SK-N-SH (cell line): ENCODE data around the gene MAMLD1. TPM values are rescaled to one million over a fixed set of nuclear protein-coding genes. Genes with fewer than 3 reads are reported as not detected.

Experiments
- CTCF ChIA-PET: fragments of 300-600, 350-600 bp; formaldehyde crosslinking; extraction: SDS; loops from one replicate; lab custom pipeline; 2021; lab: Yijun Ruan, JAX
- POLR2A ChIA-PET: fragments of 350-600 bp; sonication (Branson Sonifier 250); formaldehyde crosslinking; extraction: SDS; loops from one replicate; lab custom pipeline; 2020; ENCODE audit warnings: antibody characterized with exemption, inconsistent platforms; lab: Yijun Ruan, JAX
- DNase-seq: peaks from one replicate; pipeline ENCODE4 v3.0.0; 2012
- H2AFZ ChIP-seq: fragments of 200-600 bp; sonication (generic); 2 replicates; pipeline ENCODE4 v1.8.1; 2016; ENCODE audit warnings: antibody characterized with exemption, mild to moderate bottlenecking, low read depth
- H3F3A ChIP-seq: fragments of 200-600 bp; sonication (generic); replicated peaks from 2 replicates; pipeline ENCODE3; 2016; ENCODE audit warnings: antibody characterized with exemption, mild to moderate bottlenecking; ENCODE audit not compliant: insufficient read depth
- H3K27ac ChIP-seq, 2 experiments: fragments of 200-500 bp in 1 of 2; fragments of 200-600 bp in 1 of 2; sonication (Bioruptor generic) in 1 of 2; sonication (generic), shearing (Covaris generic) in 1 of 2; 2 replicates each; pipeline versions ENCODE4 v1.5.1 to v1.6.1; 2014 to 2016; ENCODE audit warnings: low read depth in 2 of 2, inconsistent platforms in 1 of 2, low read length in 1 of 2, mild to moderate bottlenecking in 1 of 2, mixed read lengths in 1 of 2
- H3K27me3 ChIP-seq: fragments of 200-600 bp; sonication (generic), shearing (Covaris generic); 2 replicates; pipeline ENCODE4 v1.6.1; 2016; ENCODE audit warnings: mixed run types; ENCODE audit not compliant: insufficient read depth
- H3K36me3 ChIP-seq, 2 experiments: fragments of 200-500 bp in 1 of 2; fragments of 200-600 bp in 1 of 2; sonication (Bioruptor generic) in 1 of 2; sonication (generic) in 1 of 2; replicated peaks in 1 of 2; 2 replicates each; pipeline versions ENCODE3 to v1.5.1; 2014 to 2016; ENCODE audit warnings: low read length in 1 of 2, mild to moderate bottlenecking in 1 of 2; ENCODE audit not compliant: insufficient read depth in 2 of 2, control insufficient read depth in 1 of 2
- H3K4me1 ChIP-seq, 2 experiments: fragments of 200-500 bp in 1 of 2; fragments of 200-600 bp in 1 of 2; sonication (Bioruptor generic) in 1 of 2; sonication (generic), shearing (Covaris generic) in 1 of 2; 2 replicates each; pipeline versions ENCODE4 v1.5.1 to v1.6.1; 2014 to 2016; ENCODE audit warnings: low read depth in 1 of 2, low read length in 1 of 2, mixed run types in 1 of 2; ENCODE audit not compliant: insufficient read depth in 2 of 2, control insufficient read depth in 1 of 2
- H3K4me2 ChIP-seq: fragments of 200-600 bp; sonication (generic), shearing (Covaris generic); 2 replicates; pipeline ENCODE4 v1.6.1; 2017; ENCODE audit warnings: mixed run types
- H3K4me3 ChIP-seq, 2 experiments: fragments of 200-500 bp in 1 of 2; fragments of 200-600 bp in 1 of 2; sonication (Bioruptor generic) in 1 of 2; sonication (generic), shearing (Covaris generic) in 1 of 2; 2 replicates each; pipeline versions ENCODE4 v1.5.1 to v1.8.1; 2014 to 2016; ENCODE audit warnings: low read depth in 2 of 2, inconsistent platforms in 1 of 2, low read length in 1 of 2, mild to moderate bottlenecking in 1 of 2, mixed read lengths in 1 of 2, moderate library complexity in 1 of 2
- H3K79me2 ChIP-seq: fragments of 200-600 bp; sonication (generic); 2 replicates; pipeline ENCODE4 v1.8.1; 2017; ENCODE audit warnings: mild to moderate bottlenecking; ENCODE audit not compliant: insufficient read depth
- H3K9ac ChIP-seq: fragments of 200-600 bp; sonication (generic); 2 replicates; pipeline ENCODE4 v1.6.1; 2017; ENCODE audit warnings: mixed run types
- H3K9me2 ChIP-seq: fragments of 200-600 bp; sonication (generic); 2 replicates; pipeline ENCODE4 v1.6.1; 2017; ENCODE audit warnings: mixed run types
- H3K9me3 ChIP-seq: fragments of 200-600 bp; sonication (generic); 2 replicates; pipeline ENCODE4 v1.6.1; 2017; ENCODE audit warnings: mixed run types, mild to moderate bottlenecking, moderate library complexity
- H4K20me1 ChIP-seq: fragments of 200-600 bp; sonication (generic); 2 replicates; pipeline ENCODE4 v1.6.1; 2017; ENCODE audit warnings: mild to moderate bottlenecking, mixed run types; ENCODE audit not compliant: insufficient read depth
- CHD2 ChIP-seq: fragments of 150-350 bp; IDR thresholded peaks from 2 replicates; pipeline ENCODE4 v1.6.1; 2018; ENCODE audit warnings: low read length; ENCODE audit not compliant: partially characterized antibody
- FOSL2 ChIP-seq: IDR thresholded peaks from 2 replicates; pipeline ENCODE4 v1.4.0; 2012; ENCODE audit warnings: low read depth, mild to moderate bottlenecking, moderate library complexity, borderline replicate concordance
- FOXM1 ChIP-seq: IDR thresholded peaks from 2 replicates; pipeline ENCODE4 v1.4.0; 2012; ENCODE audit warnings: low read depth, mild to moderate bottlenecking
- JUND ChIP-seq: IDR thresholded peaks from 2 replicates; pipeline ENCODE4 v1.4.0; 2012
- MEF2A ChIP-seq: IDR thresholded peaks from 2 replicates; pipeline ENCODE4 v1.4.0; 2012; ENCODE audit warnings: low read depth, borderline replicate concordance
- MXI1 ChIP-seq: IDR thresholded peaks from 2 replicates; pipeline ENCODE4 v1.6.1; 2012; ENCODE audit warnings: mild to moderate bottlenecking, low read depth, low read length, improper control_type of control experiment
- NRF1 ChIP-seq: IDR thresholded peaks from 2 replicates; pipeline ENCODE4 v1.6.1; 2012; ENCODE audit warnings: low read depth, mild to moderate bottlenecking, low read length
- RCOR1 ChIP-seq: fragments of 150-350 bp; IDR thresholded peaks from 2 replicates; pipeline ENCODE4 v1.6.1; 2017; ENCODE audit warnings: antibody characterized with exemption, low read length
- RFX5 ChIP-seq: IDR thresholded peaks from 2 replicates; pipeline ENCODE4 v1.6.1; 2012; ENCODE audit warnings: mild to moderate bottlenecking, improper control_type of control experiment, low read length
- SIN3A ChIP-seq: IDR thresholded peaks from 2 replicates; pipeline ENCODE4 v1.6.1; 2012; ENCODE audit warnings: low read depth, mild to moderate bottlenecking, low read length, moderate library complexity, borderline replicate concordance
- SMC3 ChIP-seq: IDR thresholded peaks from 2 replicates; pipeline ENCODE4 v1.6.1; 2012; ENCODE audit warnings: low read depth, low read length, improper control_type of control experiment
- TCF12 ChIP-seq: IDR thresholded peaks from 2 replicates; pipeline ENCODE4 v1.4.0; 2012
- TEAD4 ChIP-seq: IDR thresholded peaks from 2 replicates; pipeline ENCODE4 v1.4.0; 2012; ENCODE audit warnings: mild to moderate bottlenecking, borderline replicate concordance; ENCODE audit not compliant: insufficient read depth
- YY1 ChIP-seq: IDR thresholded peaks from 2 replicates; pipeline ENCODE4 v1.4.0; 2012; ENCODE audit warnings: low read depth, mild to moderate bottlenecking
- WGBS: methylation state at CpG from one replicate; pipeline ENCODE4 v1.1.6; 2017; ENCODE audit warnings: low lambda C conversion rate; 5-methylcytosine and 5-hydroxymethylcytosine counted together
- polyA plus RNA-seq, 3 experiments: library from polyadenylated mRNA; depleted of rRNA; stranded (reverse); fragments of >200 nt; gene quantifications; 2 replicates each; pipeline ENCODE4 v1.2.3, GENCODE V29; 2012
- TF ChIP-seq, protein P1 (sequence below): IDR thresholded peaks from 2 replicates; pipeline ENCODE4 v1.4.0; 2012; ENCODE audit warnings: low read depth, borderline replicate concordance
- TF ChIP-seq, protein P2 (sequence below): IDR thresholded peaks from 2 replicates; pipeline ENCODE4 v1.4.0; 2012; ENCODE audit warnings: low read depth
- TF ChIP-seq, protein P3 (sequence below): fragments of 200-600 bp; sonication (generic); IDR thresholded peaks from 2 replicates; pipeline ENCODE4 v1.6.1; 2017; ENCODE audit warnings: antibody characterized with exemption, mild to moderate bottlenecking, moderate library complexity
- TF ChIP-seq, protein P4 (sequence below): IDR thresholded peaks from 2 replicates; pipeline ENCODE4 v1.4.0; 2012; ENCODE audit warnings: low read depth, borderline replicate concordance
- TF ChIP-seq, protein P5 (sequence below): fragments of 150-350 bp; IDR thresholded peaks from 2 replicates; pipeline ENCODE4 v1.6.1; 2017; ENCODE audit warnings: antibody characterized with exemption, low read length, low read depth, borderline replicate concordance

The MAMLD1 gene
- polyA plus RNA-seq, 1 of the 3 experiments (the other 2 are of a cell fraction): 4.4 TPM

DNA sequence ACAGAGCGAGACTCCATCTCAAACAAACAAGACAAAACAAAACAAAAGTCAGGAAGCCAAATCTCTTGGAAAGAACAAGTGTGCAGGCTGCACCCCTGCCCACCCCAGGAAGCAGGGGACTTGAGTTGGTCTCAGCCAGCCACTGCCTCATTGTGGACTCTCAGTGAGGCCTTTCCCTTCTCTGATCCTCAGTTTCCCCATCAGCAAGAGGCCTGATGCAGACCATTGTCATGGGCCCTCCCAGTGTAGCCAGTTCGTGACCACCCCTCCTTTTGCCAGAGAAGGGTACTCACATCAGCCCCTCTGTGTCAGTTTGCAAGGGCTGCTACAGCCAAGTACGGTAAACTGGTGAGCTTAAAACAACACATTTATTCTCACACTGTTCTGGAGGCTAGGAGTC is 48.9 kb upstream of the MAMLD1 start:
- CTCF ChIA-PET: no interaction called here
- H3K79me2 ChIP-seq: no peaks in the 10 kb centered on the region
- no peak overlapping the region for H2AFZ ChIP-seq
- no peak overlapping the region for H3K4me2 ChIP-seq
- no peak overlapping the region for H3K4me3 ChIP-seq
- H3K9me3 ChIP-seq: no peaks in the 10 kb centered on the region
- H3F3A ChIP-seq: no peaks in the 10 kb centered on the region
- no peaks in the 10 kb centered on the region for H4K20me1 ChIP-seq
- no peaks in the 10 kb centered on the region; the same call in 1 of the 2 replicates for H3K27me3 ChIP-seq
- no peaks in the 10 kb centered on the region for H3K36me3 ChIP-seq
- no peak for DNase-seq
- 36% methylated on average over 3 of the region's 3 CpGs for WGBS
- H3K9ac ChIP-seq: no peak overlapping the region
- POLR2A ChIA-PET: no interaction called here
- no peaks in the 10 kb centered on the region for H3K9me2 ChIP-seq
- peaks cover 0 to 6% of the 10 kb centered on the region in 2 experiments; a peak in 1 of 4 replicates for H3K4me1 ChIP-seq
- H3K27ac ChIP-seq: no peak overlapping the region
- TF ChIP-seq RCOR1: no peak
- no peak for TF ChIP-seq SIN3A
- no peak for TF ChIP-seq NRF1
- TF ChIP-seq, protein P1, sequence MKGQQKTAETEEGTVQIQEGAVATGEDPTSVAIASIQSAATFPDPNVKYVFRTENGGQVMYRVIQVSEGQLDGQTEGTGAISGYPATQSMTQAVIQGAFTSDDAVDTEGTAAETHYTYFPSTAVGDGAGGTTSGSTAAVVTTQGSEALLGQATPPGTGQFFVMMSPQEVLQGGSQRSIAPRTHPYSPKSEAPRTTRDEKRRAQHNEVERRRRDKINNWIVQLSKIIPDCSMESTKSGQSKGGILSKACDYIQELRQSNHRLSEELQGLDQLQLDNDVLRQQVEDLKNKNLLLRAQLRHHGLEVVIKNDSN: no peak
- no peak for TF ChIP-seq TEAD4
- no peak for TF ChIP-seq MEF2A
- TF ChIP-seq, protein P2, sequence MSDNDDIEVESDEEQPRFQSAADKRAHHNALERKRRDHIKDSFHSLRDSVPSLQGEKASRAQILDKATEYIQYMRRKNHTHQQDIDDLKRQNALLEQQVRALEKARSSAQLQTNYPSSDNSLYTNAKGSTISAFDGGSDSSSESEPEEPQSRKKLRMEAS: no peak
- no peak for TF ChIP-seq MXI1
- no peak for TF ChIP-seq SMC3
- TF ChIP-seq TCF12: no peak
- TF ChIP-seq, protein P3, sequence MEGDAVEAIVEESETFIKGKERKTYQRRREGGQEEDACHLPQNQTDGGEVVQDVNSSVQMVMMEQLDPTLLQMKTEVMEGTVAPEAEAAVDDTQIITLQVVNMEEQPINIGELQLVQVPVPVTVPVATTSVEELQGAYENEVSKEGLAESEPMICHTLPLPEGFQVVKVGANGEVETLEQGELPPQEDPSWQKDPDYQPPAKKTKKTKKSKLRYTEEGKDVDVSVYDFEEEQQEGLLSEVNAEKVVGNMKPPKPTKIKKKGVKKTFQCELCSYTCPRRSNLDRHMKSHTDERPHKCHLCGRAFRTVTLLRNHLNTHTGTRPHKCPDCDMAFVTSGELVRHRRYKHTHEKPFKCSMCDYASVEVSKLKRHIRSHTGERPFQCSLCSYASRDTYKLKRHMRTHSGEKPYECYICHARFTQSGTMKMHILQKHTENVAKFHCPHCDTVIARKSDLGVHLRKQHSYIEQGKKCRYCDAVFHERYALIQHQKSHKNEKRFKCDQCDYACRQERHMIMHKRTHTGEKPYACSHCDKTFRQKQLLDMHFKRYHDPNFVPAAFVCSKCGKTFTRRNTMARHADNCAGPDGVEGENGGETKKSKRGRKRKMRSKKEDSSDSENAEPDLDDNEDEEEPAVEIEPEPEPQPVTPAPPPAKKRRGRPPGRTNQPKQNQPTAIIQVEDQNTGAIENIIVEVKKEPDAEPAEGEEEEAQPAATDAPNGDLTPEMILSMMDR: no peak

DNA sequence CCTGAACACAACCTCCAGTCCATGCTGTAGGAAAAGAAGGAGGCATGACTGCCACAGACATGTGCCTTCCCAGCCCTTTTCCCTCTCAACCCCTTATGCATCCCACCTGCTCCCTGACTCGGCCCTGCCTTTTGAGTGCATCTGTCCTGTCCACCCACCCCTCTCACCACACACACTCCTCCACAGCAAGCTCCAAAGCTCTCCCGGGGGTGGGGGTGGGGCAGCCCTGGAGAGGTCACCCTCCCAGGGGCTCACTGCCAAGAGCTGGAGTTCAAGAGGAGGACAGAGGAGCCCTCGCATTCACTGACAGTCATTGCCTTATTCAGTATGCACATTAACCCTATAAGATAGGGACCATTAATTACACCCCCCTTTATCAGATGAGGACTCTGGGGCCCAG is 46.6 kb upstream of the MAMLD1 start:
- ChIA-PET POLR2A (no interaction called here), CTCF (interaction anchor here (0.6 kb wide), 1 partner anchor 365 kb away, joined by 3 read pairs; no protein-coding TSS in a partner anchor)
- Histone ChIP-seq H3K36me3 (no peaks in the 10 kb centered on the region), H3K4me1 (no peaks in the 10 kb centered on the region), H3F3A (no peaks in the 10 kb centered on the region), H3K9me2 (no peaks in the 10 kb centered on the region), H4K20me1 (no peaks in the 10 kb centered on the region), H3K79me2 (no peaks in the 10 kb centered on the region), H3K27me3 (no peaks in the 10 kb centered on the region; the same call in 1 of the 2 replicates), H2AFZ (no peak overlapping the region), H3K4me2 (no peak overlapping the region), H3K9ac (no peak overlapping the region), H3K9me3 (no peaks in the 10 kb centered on the region), H3K27ac (no peak overlapping the region), H3K4me3 (no peak overlapping the region)
- DNase-seq: no peak
- 31% methylated on average over 3 of the region's 3 CpGs for WGBS
- TF ChIP-seq, protein P3: no peak
- TF ChIP-seq TEAD4 (no peak), FOSL2 (no peak), CHD2 (no peak), RFX5 (no peak), SMC3 (no peak), RCOR1 (no peak), FOXM1 (no peak), JUND (no peak), YY1 (no peak)
- TF ChIP-seq, protein P4, sequence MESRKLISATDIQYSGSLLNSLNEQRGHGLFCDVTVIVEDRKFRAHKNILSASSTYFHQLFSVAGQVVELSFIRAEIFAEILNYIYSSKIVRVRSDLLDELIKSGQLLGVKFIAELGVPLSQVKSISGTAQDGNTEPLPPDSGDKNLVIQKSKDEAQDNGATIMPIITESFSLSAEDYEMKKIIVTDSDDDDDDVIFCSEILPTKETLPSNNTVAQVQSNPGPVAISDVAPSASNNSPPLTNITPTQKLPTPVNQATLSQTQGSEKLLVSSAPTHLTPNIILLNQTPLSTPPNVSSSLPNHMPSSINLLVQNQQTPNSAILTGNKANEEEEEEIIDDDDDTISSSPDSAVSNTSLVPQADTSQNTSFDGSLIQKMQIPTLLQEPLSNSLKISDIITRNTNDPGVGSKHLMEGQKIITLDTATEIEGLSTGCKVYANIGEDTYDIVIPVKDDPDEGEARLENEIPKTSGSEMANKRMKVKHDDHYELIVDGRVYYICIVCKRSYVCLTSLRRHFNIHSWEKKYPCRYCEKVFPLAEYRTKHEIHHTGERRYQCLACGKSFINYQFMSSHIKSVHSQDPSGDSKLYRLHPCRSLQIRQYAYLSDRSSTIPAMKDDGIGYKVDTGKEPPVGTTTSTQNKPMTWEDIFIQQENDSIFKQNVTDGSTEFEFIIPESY: no peak
- TF ChIP-seq, protein P5, sequence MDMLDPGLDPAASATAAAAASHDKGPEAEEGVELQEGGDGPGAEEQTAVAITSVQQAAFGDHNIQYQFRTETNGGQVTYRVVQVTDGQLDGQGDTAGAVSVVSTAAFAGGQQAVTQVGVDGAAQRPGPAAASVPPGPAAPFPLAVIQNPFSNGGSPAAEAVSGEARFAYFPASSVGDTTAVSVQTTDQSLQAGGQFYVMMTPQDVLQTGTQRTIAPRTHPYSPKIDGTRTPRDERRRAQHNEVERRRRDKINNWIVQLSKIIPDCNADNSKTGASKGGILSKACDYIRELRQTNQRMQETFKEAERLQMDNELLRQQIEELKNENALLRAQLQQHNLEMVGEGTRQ: no peak
